HCT116 (cell line): ENCODE data around the gene RAP1A. TPM values are rescaled to one million over a fixed set of nuclear protein-coding genes. Genes with fewer than 3 reads are reported as not detected.

Source experiments
- ATAC-seq: fragments of 200-7000 bp; cut with Tn5 transposase; 2 replicates; pipeline ENCODE4 v1.9.1; 2020; ENCODE audit warnings: mild to moderate bottlenecking, moderate library complexity
- BruUV-seq: library from RNA; stranded (reverse); fragments of 400-500 nt; replicated peaks from 2 replicates; lab custom pipeline; 2021; lab: Mats Ljungman, UMichigan
- CTCF ChIA-PET: fragments of 300-600 bp; sonication (Branson Sonifier 250); formaldehyde crosslinking; loops from one replicate; lab custom pipeline; 2021; ENCODE audit warnings: antibody characterized with exemption; lab: Charles Lee
- POLR2A ChIA-PET: fragments of 300-600, 350-600 bp; sonication (Branson Sonifier 250); formaldehyde crosslinking; loops from one replicate; lab custom pipeline; 2021; ENCODE audit warnings: antibody characterized with exemption; lab: Charles Lee
- RAD21 ChIA-PET, 2 experiments: fragments of 300-600 bp; sonication (Branson Sonifier 250); formaldehyde crosslinking; loops; one replicate each; lab custom pipeline; 2023; ENCODE audit warnings: low total read pairs in 2 of 2; ENCODE audit not compliant: uncharacterized antibody in 2 of 2, unreplicated experiment in 2 of 2, low non-redundant PET in 1 of 2; lab: Charles Lee
- DNase-seq: peaks from one replicate; pipeline ENCODE4 v3.0.0-alpha.2; 2010; ENCODE audit warnings: low read depth, low spot score
- H2AFZ ChIP-seq: fragments of 200-600 bp; shearing (Covaris generic), sonication (generic); 2 replicates; pipeline ENCODE4 v1.6.1; 2017; ENCODE audit warnings: low read depth, mixed run types, mixed read lengths, antibody characterized with exemption, low read length; ENCODE audit not compliant: poor library complexity, severe bottlenecking
- H3K27ac ChIP-seq: 2 replicates; pipeline ENCODE4 v1.5.1; 2012; ENCODE audit warnings: low read depth, low read length
- H3K27me3 ChIP-seq: fragments of 200-600 bp; sonication (generic); 2 replicates; pipeline ENCODE4 v1.6.1; 2016; ENCODE audit warnings: mixed run types, low read length, mixed read lengths; ENCODE audit not compliant: insufficient read depth
- H3K36me3 ChIP-seq, 2 experiments: fragments of 200-500 bp in 1 of 2; fragments of 200-600 bp in 1 of 2; sonication (Bioruptor generic) in 1 of 2; sonication (generic) in 1 of 2; 2 replicates each; pipeline versions ENCODE4 v1.5.1 to v1.6.1; 2014 to 2016; ENCODE audit warnings: low read length in 2 of 2, inconsistent platforms in 1 of 2, mixed read lengths in 1 of 2, mixed run types in 1 of 2; ENCODE audit not compliant: insufficient read depth in 2 of 2, control insufficient read depth in 1 of 2
- H3K4me1 ChIP-seq, 2 experiments: fragments of 200-600 bp in 1 of 2; sonication (generic) in 1 of 2; 2 replicates each; pipeline versions ENCODE4 v1.5.1 to v1.6.1; 2012 to 2017; ENCODE audit warnings: low read length in 2 of 2, inconsistent platforms in 1 of 2, mild to moderate bottlenecking in 1 of 2, mixed read lengths in 1 of 2, mixed run types in 1 of 2, moderate library complexity in 1 of 2; ENCODE audit not compliant: insufficient read depth in 2 of 2, control insufficient read depth in 1 of 2
- H3K4me2 ChIP-seq: fragments of 200-600 bp; sonication (generic); 2 replicates; pipeline ENCODE4 v1.6.1; 2017; ENCODE audit warnings: mixed run types, low read length, mixed read lengths
- H3K4me3 ChIP-seq, 2 experiments: fragments of 200-600 bp in 1 of 2; sonication (generic) in 1 of 2; replicated peaks in 1 of 2; 2 replicates each; pipeline ENCODE4 v1.5.1; 2011 to 2016; ENCODE audit warnings: low read length in 2 of 2, control low read depth in 1 of 2, low read depth in 1 of 2, mild to moderate bottlenecking in 1 of 2, mixed read lengths in 1 of 2, mixed run types in 1 of 2
- H3K79me2 ChIP-seq: fragments of 200-600 bp; sonication (generic); 2 replicates; pipeline ENCODE4 v1.6.1; 2017; ENCODE audit warnings: mild to moderate bottlenecking, mixed run types, low read length, moderate library complexity, mixed read lengths; ENCODE audit not compliant: insufficient read depth
- H3K9ac ChIP-seq: fragments of 200-600 bp; sonication (generic); 2 replicates; pipeline ENCODE4 v1.6.1; 2016; ENCODE audit warnings: low read length, mixed read lengths
- H3K9me2 ChIP-seq: fragments of 200-600 bp; sonication (generic), shearing (Covaris generic); 2 replicates; pipeline ENCODE4 v1.6.1; 2017; ENCODE audit warnings: mixed run types, mild to moderate bottlenecking, moderate library complexity; ENCODE audit not compliant: insufficient read depth
- H3K9me3 ChIP-seq, 2 experiments: fragments of 200-500 bp in 1 of 2; fragments of 200-600 bp in 1 of 2; sonication (Bioruptor generic) in 1 of 2; sonication (generic) in 1 of 2; 2 replicates each; pipeline ENCODE4 v1.6.1; 2014 to 2017; ENCODE audit warnings: low read length in 2 of 2, mixed read lengths in 2 of 2, inconsistent platforms in 1 of 2, low read depth in 1 of 2, mild to moderate bottlenecking in 1 of 2, mixed run types in 1 of 2, moderate library complexity in 1 of 2; ENCODE audit not compliant: control insufficient read depth in 1 of 2, insufficient read depth in 1 of 2
- H4K20me1 ChIP-seq: fragments of 200-600 bp; sonication (generic), shearing (Covaris generic); 2 replicates; pipeline ENCODE4 v1.6.1; 2017; ENCODE audit warnings: mixed run types, mild to moderate bottlenecking, moderate library complexity; ENCODE audit not compliant: insufficient read depth
- ATF3 ChIP-seq: IDR thresholded peaks from 2 replicates; pipeline ENCODE4 v1.6.1; 2012
- CEBPB ChIP-seq: IDR thresholded peaks from 2 replicates; pipeline ENCODE4 v1.6.1; 2012; ENCODE audit warnings: low read depth
- EGR1 ChIP-seq: IDR thresholded peaks from 2 replicates; pipeline ENCODE4 v1.6.1; 2012; ENCODE audit warnings: low read depth
- EZH2phosphoT487 ChIP-seq: fragments of 200-600 bp; IDR thresholded peaks from 2 replicates; pipeline ENCODE4 v1.6.1; 2018; ENCODE audit warnings: antibody characterized with exemption, borderline replicate concordance
- JUND ChIP-seq: IDR thresholded peaks from 2 replicates; pipeline ENCODE4 v1.6.1; 2012
- MAX ChIP-seq: IDR thresholded peaks from 2 replicates; pipeline ENCODE4 v1.6.1; 2012
- POLR2A ChIP-seq: IDR thresholded peaks from 2 replicates; pipeline ENCODE4 v1.7.0; 2011; ENCODE audit warnings: borderline replicate concordance; ENCODE audit not compliant: insufficient read depth, insufficient read length; ENCODE audit errors: extremely low read depth
- POLR2AphosphoS5 ChIP-seq: IDR thresholded peaks from 2 replicates; pipeline ENCODE4 v1.6.1; 2011; ENCODE audit warnings: mild to moderate bottlenecking, low read depth, low read length, moderate library complexity
- RAD21 ChIP-seq: IDR thresholded peaks from 2 replicates; pipeline ENCODE4 v1.6.1; 2012; ENCODE audit warnings: low read depth, mild to moderate bottlenecking
- REST ChIP-seq: IDR thresholded peaks from 2 replicates; pipeline ENCODE4 v1.6.1; 2012; ENCODE audit warnings: low read depth
- SIN3A ChIP-seq: IDR thresholded peaks from 2 replicates; pipeline ENCODE4 v1.6.1; 2012; ENCODE audit warnings: low read depth
- SP1 ChIP-seq: IDR thresholded peaks from 2 replicates; pipeline ENCODE4 v1.6.1; 2012; ENCODE audit warnings: low read depth
- SRF ChIP-seq: IDR thresholded peaks from 2 replicates; pipeline ENCODE4 v1.6.1; 2012; ENCODE audit warnings: low read depth
- TCF7L2 ChIP-seq: IDR thresholded peaks from 2 replicates; pipeline ENCODE4 v1.7.0; 2011; ENCODE audit warnings: borderline replicate concordance, inconsistent platforms; ENCODE audit not compliant: insufficient read depth, insufficient read length; ENCODE audit errors: extremely low read depth
- YY1 ChIP-seq: IDR thresholded peaks from 2 replicates; pipeline ENCODE4 v1.6.1; 2011; ENCODE audit warnings: low read length, low read depth, moderate library complexity, mild to moderate bottlenecking; ENCODE audit not compliant: insufficient replicate concordance; ENCODE audit errors: extremely low read depth
- ZBTB33 ChIP-seq: IDR thresholded peaks from 2 replicates; pipeline ENCODE4 v1.6.1; 2011; ENCODE audit warnings: mild to moderate bottlenecking, low read length, moderate library complexity; ENCODE audit not compliant: insufficient replicate concordance; ENCODE audit errors: extremely low read depth
- ZFX ChIP-seq: fragments of 450-650 bp; IDR thresholded peaks from 2 replicates; pipeline ENCODE4 v1.6.1; 2017
- ZNF274 ChIP-seq: fragments of 200-500 bp; sonication (Bioruptor generic); IDR thresholded peaks from 2 replicates; pipeline ENCODE4 v1.6.1; 2014; ENCODE audit warnings: mild to moderate bottlenecking, low read depth, low read length, inconsistent platforms
- intact Hi-C: fragments of 100-400 bp; cut with micrococcal nuclease; formaldehyde crosslinking; loops from 2 replicates; pipeline ENCODE4 v1.10.0; 2022
- total RNA-seq: library from RNA; stranded (reverse); gene quantifications from one replicate; pipeline ENCODE4 v1.2.1, GENCODE V29; 2021; ENCODE audit not compliant: unreplicated experiment

The RAP1A gene
- total RNA-seq, 1 experiment from 2014 or later = 46.2 TPM

GRCh38 chr1:111707906-111708305 lies 88.3 kb downstream of the RAP1A start (continued):
- TF ChIP-seq POLR2AphosphoS5 (no peak), CEBPB (no peak), POLR2A (no peak), EGR1 (no peak), MAX (no peak), ATF3 (no peak)

GRCh38 chr1:111709986-111710385 lies 90.4 kb downstream of the RAP1A start:
- DNase-seq (no peak), ATAC-seq (no peak)
- ChIA-PET RAD21 (no interaction called here), POLR2A (no interaction called here), CTCF (no interaction called here)
- intact Hi-C loops = no loop called here
- no peak overlapping the region for H3K27ac ChIP-seq
- BruUV-seq = no TSS peak
- H3K4me1 ChIP-seq = peaks cover under 1 to 3% of the 10 kb centered on the region in 2 experiments
- no peaks in the 10 kb centered on the region for H3K79me2 ChIP-seq
- H3K36me3 ChIP-seq = peaks cover 3 to 11% of the 10 kb centered on the region in 2 experiments; a peak in 3 of 4 replicates
- no peak overlapping the region for H3K4me3 ChIP-seq
- no peaks in the 10 kb centered on the region for H3K9me2 ChIP-seq
- H3K9ac ChIP-seq = no peak overlapping the region
- H2AFZ ChIP-seq = no peak overlapping the region
- no peaks in the 10 kb centered on the region for H3K27me3 ChIP-seq
- TF ChIP-seq RAD21 = no peak
- TF ChIP-seq POLR2AphosphoS5 = no peak
- no peak for TF ChIP-seq REST
- no peak for TF ChIP-seq EZH2phosphoT487
- TF ChIP-seq MAX = no peak
- no peak for TF ChIP-seq SP1
- TF ChIP-seq JUND = no peak
- TF ChIP-seq POLR2A = no peak
- TF ChIP-seq ZFX = no peak
- TF ChIP-seq ZBTB33 = no peak
- no peak for TF ChIP-seq ZNF274
- TF ChIP-seq TCF7L2 = no peak
- TF ChIP-seq SIN3A = no peak
- TF ChIP-seq SRF = no peak
- no peak for TF ChIP-seq YY1
- H4K20me1 ChIP-seq = no peaks in the 10 kb centered on the region
- no peaks in the 10 kb centered on the region for H3K9me3 ChIP-seq
- H3K4me2 ChIP-seq = no peak overlapping the region
